HG03439 (cell line): Measurements from ENCODE around the gene KHDRBS2.

Experiments used
- ATAC-seq: cut with Tn5 transposase; IDR thresholded peaks from one replicate; pipeline ENCODE4 v1.9.1; 2021; ENCODE audit warnings: mild to moderate bottlenecking, moderate library complexity; ENCODE audit not compliant: unreplicated experiment

KHDRBS2 gene

DNA sequence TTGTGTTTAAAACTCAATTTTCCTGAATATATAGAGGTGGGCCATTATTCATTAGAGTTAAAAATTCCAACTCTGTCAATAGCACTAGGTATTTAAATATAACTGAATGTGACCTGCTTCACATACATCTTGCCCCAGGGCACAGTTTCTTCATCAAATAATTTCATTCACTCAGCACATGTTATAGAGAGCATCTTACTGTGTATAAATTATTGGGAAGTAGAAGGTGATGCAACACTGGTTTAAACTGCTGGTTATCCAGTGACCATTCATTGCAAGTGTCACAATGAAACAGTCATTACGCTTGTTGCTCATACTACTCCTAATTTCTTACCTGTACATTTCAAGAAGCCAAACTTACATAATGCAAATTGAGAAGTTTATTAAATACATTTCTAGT, 93.4 kb downstream of the KHDRBS2 start:
- no peak for ATAC-seq

- no peak for ATAC-seq
Measured at GRCh38 chr6:62175195-62175594, 110.8 kb downstream of the KHDRBS2 start.

DNA sequence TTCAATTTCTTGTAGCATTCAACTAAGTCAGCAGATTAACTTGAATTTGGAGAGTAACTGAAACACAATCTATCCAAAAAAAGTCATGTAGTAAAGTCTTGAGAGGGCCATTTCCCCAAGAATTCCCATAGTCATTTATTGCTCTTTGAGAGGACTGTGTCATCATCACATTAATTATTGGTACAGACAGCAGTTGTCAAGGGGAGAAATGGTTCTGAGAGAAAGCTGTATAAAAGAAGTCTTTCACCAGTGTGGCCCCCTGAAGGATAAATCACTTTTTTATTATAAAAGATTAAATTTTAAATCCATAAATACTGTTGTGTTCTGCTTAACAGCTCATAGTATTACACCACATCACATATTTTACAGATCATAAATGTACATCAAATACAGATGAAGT, 111.5 kb downstream of the KHDRBS2 start:
- ATAC-seq, result no peak

GRCh38 chr6:62167736-62168135, 118.3 kb downstream of the KHDRBS2 start:
- ATAC-seq, result no peak

- ATAC-seq, result no peak
Measured at GRCh38 chr6:62162858-62163257, 123.2 kb downstream of the KHDRBS2 start.

GRCh38 chr6:62152796-62153195, 133.2 kb downstream of the KHDRBS2 start:
- ATAC-seq, result no peak

- peak; percentile 75 for ATAC-seq
Measured at GRCh38 chr6:62150048-62150663, 135.9 kb downstream of the KHDRBS2 start.

DNA sequence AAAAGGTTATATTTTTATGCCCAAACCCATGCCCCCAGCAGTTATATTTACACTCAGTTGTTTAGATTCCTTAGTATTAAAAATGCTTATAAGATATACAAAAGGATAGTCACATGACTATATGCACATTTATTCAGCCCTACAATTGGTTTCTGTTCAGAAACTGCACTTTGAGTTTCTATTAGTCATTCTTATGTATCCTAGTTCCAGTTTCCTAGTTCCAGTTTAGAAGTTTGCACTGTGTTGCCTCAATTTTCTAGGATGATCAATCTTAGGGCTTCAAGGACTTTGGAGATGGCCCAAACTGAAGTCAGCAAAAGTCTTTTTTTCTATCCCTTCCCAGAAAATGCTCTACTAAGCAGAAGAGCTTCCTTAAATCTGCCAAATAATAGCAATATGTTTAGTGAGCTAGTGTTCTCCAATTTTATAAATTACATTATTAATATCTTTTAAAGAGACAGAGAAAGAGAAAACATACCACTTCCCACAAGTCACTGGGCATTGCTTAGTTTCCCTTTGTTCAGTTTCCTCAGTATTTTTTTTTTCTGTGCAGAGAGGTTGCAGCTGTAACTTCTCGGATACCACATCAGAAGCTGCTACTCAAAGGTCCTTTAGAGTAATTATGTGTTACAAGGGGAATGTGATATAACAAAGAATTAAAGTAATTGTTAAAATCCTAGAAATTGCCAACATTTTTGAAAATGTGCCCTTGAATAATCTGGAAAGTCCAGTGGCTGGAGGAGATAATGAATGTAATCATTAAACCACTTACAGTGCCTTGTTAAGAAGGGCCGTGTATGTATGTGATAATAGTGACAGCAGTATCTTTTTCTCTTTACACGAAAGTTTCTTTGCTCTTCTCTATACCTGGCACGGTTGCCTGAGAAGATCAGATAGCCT, 138.8 kb downstream of the KHDRBS2 start:
- no peak for ATAC-seq

GRCh38 chr6:62129127-62129526, 156.9 kb downstream of the KHDRBS2 start:
- ATAC-seq, result no peak

GRCh38 chr6:62119401-62119800, 166.6 kb downstream of the KHDRBS2 start:
- no peak for ATAC-seq

- ATAC-seq, result no peak
Measured at GRCh38 chr6:62103186-62103859, 182.7 kb downstream of the KHDRBS2 start.

GRCh38 chr6:62102387-62102786, 183.6 kb downstream of the KHDRBS2 start:
- no peak for ATAC-seq

DNA sequence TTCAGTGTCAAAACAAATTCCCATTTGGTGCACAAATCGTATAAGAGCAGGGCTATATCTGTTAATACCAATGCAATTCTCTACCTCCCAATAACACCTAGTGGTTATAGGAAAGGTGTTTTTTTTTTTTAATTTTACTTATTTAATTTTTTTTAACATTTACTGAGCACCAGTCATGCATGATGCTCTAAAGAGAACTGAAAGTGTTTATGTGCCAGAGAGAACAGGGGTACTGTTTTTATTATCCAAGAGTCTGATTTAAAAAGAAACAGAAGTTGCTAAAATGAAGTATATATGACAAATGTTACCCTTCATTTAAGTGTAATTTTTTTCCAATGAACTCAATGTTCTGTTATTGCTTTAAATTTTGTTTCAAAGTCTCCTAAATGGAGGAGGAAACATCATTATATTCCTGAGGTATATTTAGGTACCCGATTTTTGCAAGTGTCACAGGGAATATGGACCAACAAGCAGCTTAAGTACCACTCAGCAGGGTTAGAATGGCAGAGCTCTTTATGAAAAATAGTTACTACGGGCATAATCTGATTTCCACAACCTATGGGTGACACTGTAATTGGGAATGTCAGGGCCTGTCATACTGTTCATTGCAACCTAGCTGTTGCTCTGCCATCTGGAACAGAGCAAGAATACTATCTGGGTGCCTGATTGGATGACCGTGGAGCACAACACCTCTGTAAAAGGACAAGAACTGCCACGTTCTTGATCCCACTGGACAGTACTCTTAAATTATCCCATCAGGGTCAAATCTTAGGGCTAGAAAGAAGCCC, 195.4 kb downstream of the KHDRBS2 start:
- no peak for ATAC-seq

GRCh38 chr6:62089781-62090180, 196.2 kb downstream of the KHDRBS2 start:
- ATAC-seq, result no peak

GRCh38 chr6:62086047-62086446, 200.0 kb downstream of the KHDRBS2 start:
- ATAC-seq, result no peak

GRCh38 chr6:62075869-62076268, 210.2 kb downstream of the KHDRBS2 start:
- ATAC-seq, result no peak

DNA sequence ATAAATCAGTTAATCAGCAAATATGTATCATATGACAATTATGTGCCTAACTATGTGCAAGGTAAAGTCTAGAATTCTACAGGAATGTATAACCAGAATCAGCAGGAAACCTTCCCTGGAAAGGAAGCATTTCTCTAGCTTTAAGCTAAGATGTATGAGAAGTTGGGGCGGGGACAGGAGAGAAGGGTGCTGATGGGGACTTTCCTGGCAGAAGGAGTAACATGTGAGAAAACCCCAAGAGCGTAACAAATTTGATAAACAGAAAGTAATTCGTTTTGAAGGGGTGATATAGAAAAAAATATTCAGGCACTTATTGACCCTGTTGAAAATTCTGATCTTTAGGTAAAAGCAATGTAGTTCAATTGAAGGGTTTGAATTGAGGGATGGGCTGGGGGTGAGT, 226.1 kb downstream of the KHDRBS2 start:
- ATAC-seq, result no peak

GRCh38 chr6:62057300-62057699, 228.7 kb downstream of the KHDRBS2 start:
- no peak for ATAC-seq

- no peak for ATAC-seq
Measured at GRCh38 chr6:62045502-62045901, 240.5 kb downstream of the KHDRBS2 start.

DNA sequence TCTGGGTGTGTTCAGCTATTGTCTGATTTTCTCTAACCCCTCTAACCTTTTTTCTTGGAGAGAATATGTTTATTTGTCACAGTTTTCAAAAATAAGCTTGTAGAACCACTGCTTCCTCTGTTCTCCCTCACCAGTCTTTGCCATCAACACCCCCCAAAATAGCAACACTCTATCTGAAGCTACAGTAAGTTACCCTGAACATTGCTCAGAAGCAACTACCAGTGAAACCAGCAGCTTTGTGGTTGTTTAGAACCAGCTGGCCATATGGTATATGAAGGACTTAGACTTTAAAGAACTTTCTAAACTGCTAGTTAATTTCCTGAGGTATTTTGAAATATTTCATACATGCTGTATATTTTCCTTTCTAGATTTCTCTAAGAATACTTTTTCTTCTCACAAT, 242.9 kb downstream of the KHDRBS2 start:
- ATAC-seq, result no peak

- ATAC-seq, result no peak
Measured at GRCh38 chr6:62042429-62042828, 243.6 kb downstream of the KHDRBS2 start.
